HG02763 (cell line): Measurements from ENCODE around the gene VWA7.
"Not testable (repeated sequence)": the region's sequence is repeated elsewhere in the genome, so short reads cannot be mapped to it uniquely, and the experiment has no call there.

Experiments used
- ATAC-seq: cut with Tn5 transposase; IDR thresholded peaks from one replicate; pipeline ENCODE4 v1.9.1; 2021; ENCODE audit warnings: mild to moderate bottlenecking, moderate library complexity; ENCODE audit not compliant: unreplicated experiment

VWA7 gene

GRCh38 chr6:31801031-31801927 is 24.2 kb upstream of the VWA7 start:
- ATAC-seq: not testable (repeated sequence)

GRCh38 chr6:31799781-31800180 is 22.7 kb upstream of the VWA7 start:
- no peak for ATAC-seq

GRCh38 chr6:31797588-31797987 is 20.5 kb upstream of the VWA7 start:
- no peak for ATAC-seq

- ATAC-seq: no peak
Measured at GRCh38 chr6:31796993-31797385, 19.9 kb upstream of the VWA7 start.

- peak; percentile 76 for ATAC-seq
Measured at GRCh38 chr6:31795616-31796298, 18.6 kb upstream of the VWA7 start, which contains the start of gene VARS1. Gene VARS1 (minus strand): TSS chr6:31795752. CDS start chr6:31795217, 535 bp downstream.

GRCh38 chr6:31794866-31795615 is 17.9 kb upstream of the VWA7 start:
- peak; percentile 16 for ATAC-seq

GRCh38 chr6:31794294-31794865 is 17.3 kb upstream of the VWA7 start:
- no peak for ATAC-seq

GRCh38 chr6:31793927-31794245 is 16.8 kb upstream of the VWA7 start:
- ATAC-seq: not testable (repeated sequence)

GRCh38 chr6:31792761-31793171 is 15.6 kb upstream of the VWA7 start:
- ATAC-seq: no peak

GRCh38 chr6:31792090-31792374 is 14.9 kb upstream of the VWA7 start:
- no peak for ATAC-seq

- ATAC-seq: no peak
Measured at GRCh38 chr6:31791324-31792089, 14.4 kb upstream of the VWA7 start.

GRCh38 chr6:31785475-31785874 is 8.3 kb upstream of the VWA7 start:
- no peak for ATAC-seq

- ATAC-seq: no peak
Measured at GRCh38 chr6:31784098-31784925, 7.2 kb upstream of the VWA7 start.

- no peak for ATAC-seq
Measured at GRCh38 chr6:31782126-31782855, 5.2 kb upstream of the VWA7 start.

GRCh38 chr6:31781244-31782125 is 4.4 kb upstream of the VWA7 start:
- ATAC-seq: no peak

GRCh38 chr6:31780507-31781243 is 3.5 kb upstream of the VWA7 start:
- ATAC-seq: no peak

GRCh38 chr6:31779908-31780307 is 2.8 kb upstream of the VWA7 start:
- ATAC-seq: no peak
